GM18951 (cell line): ENCODE measurements around the gene PCP4L1.

Experiments
- POLR2A ChIP-seq: IDR thresholded peaks from 4 replicates; pipeline ENCODE4 v1.6.1; 2011; ENCODE audit warnings: mild to moderate bottlenecking; ENCODE audit not compliant: insufficient read length, insufficient read depth; ENCODE audit errors: extremely low read depth
- in situ Hi-C: fragments of 300-500 bp; cut with MboI; formaldehyde crosslinking; loops from one replicate; pipeline ENCODE4 v1.12.0; 2022; ENCODE audit warnings: low sequenced_read_pairs, mixed read lengths, inconsistent platforms; ENCODE audit not compliant: unreplicated experiment

PCP4L1 gene

GRCh38 chr1:161258439-161259344, at the start of gene PCP4L1:
Gene PCP4L1, plus strand, starts transcription at chr1:161258745. Its CDS starts 230 bp downstream, at chr1:161258975.
- peak; percentile 49 for TF ChIP-seq POLR2A
- in situ Hi-C loops = no loop called here

- in situ Hi-C loops = no loop called here
- no peak for TF ChIP-seq POLR2A
Observed at GRCh38 chr1:161209790-161210409, 48.6 kb upstream of the PCP4L1 start.

DNA sequence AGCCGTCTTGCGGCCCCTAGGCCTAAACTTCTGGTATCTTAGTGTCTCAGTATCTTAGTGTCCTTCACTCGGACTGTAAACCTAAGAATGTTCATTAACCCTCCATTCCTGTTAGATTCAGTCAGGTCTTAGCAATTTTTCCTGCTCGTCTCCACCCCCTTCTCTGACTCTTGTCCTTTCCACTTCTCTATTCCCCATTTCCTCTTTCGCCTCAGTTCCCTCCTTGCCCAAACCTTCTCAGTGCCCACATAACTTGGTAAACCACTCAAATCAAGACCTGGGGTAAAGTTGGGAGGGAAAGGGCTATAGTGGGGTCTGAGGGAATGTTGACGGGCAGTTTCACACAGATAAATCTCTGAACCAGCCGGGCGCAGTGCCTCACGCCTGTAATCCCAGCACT, 44.2 kb upstream of the PCP4L1 start:
- in situ Hi-C loops = no loop called here

DNA sequence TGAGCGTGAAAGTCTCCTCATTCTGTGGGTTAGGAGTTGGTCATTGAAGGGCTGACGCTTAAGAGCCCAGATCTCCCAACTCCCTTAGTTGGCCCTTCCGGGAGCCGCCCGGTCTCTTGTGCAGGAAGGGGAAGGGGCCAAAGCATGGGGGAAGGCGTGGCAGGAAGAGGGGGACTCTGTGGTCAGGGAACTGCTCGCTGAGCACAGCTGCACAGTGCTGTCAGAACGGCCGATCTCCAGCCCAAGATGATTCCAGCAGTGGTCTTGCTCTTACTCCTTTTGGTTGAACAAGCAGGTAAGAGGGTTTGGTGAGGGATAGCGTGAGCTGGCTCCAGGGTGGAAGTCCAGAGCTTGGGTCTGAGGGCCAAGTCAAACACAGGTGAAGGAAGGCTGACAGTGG, 43.5 kb upstream of the PCP4L1 start, which contains the start of gene FCER1G:
FCER1G (plus strand) TSS at position 220 of the 400 bp plus-strand sequence; CDS start at position 247, 27 bp downstream.
- TF ChIP-seq POLR2A = no peak
- in situ Hi-C loops = no loop called here

More for the DNA sequence above, 44.2 kb upstream of the PCP4L1 start:
- TF ChIP-seq POLR2A = no peak

- TF ChIP-seq POLR2A = no peak
- in situ Hi-C loops = no loop called here
Observed at GRCh38 chr1:161216945-161217712, 41.4 kb upstream of the PCP4L1 start.

DNA sequence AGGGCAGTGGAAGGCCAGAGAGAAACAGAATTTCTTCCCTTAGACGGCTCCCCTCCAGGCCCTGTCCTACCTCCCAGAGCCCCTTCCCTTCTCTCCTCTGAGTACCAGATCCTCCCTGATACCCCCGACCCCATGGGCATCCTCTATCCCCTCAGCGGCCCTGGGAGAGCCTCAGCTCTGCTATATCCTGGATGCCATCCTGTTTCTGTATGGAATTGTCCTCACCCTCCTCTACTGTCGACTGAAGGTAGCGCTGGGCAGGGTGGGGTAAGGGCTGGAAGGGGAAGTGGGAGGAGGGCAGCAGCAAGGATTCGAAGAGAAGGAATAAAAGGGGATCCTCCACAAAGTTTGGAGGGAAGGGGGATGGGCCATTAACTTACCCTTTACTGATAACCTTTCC, 40.7 kb upstream of the PCP4L1 start:
- in situ Hi-C loops = no loop called here
- no peak for TF ChIP-seq POLR2A

DNA sequence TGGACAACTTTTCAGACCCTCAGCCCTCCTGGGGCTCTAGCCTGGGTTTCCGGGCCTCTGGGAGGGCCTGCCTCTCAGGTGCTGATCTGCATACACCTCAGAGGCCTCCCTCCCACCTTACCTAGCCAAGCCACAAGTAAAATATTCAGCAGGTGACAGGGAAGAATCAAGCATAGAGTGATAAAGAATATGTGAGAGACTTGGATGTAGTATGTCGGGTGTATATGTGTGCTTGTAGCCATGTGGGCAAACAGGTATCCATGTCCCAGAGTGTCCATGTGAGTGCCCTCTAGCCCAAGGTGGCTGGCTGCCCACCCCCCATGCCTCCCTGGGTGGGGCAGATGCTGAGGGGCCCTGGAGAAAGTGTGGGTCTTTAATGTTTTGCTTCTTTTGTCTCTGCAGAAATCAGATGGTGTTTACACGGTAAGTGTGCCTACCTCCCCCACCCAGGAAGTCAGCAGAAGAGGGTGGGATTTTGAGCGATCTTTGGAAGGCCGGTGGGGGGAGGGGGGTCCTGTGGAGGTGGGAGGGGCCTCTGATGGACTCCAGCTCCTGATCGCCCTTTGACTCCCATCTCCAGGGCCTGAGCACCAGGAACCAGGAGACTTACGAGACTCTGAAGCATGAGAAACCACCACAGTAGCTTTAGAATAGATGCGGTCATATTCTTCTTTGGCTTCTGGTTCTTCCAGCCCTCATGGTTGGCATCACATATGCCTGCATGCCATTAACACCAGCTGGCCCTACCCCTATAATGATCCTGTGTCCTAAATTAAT, 40.1 kb upstream of the PCP4L1 start:
- TF ChIP-seq POLR2A = no peak

GRCh38 chr1:161219078-161219892, 39.3 kb upstream of the PCP4L1 start:
- TF ChIP-seq POLR2A = no peak

More for the DNA sequence above, 40.1 kb upstream of the PCP4L1 start:
- in situ Hi-C loops = no loop called here

GRCh38 chr1:161220002-161220401, 38.5 kb upstream of the PCP4L1 start:
- in situ Hi-C loops = loop anchor here (10.0 kb wide), 1 partner anchor 165 kb away; no protein-coding TSS in a partner anchor
- TF ChIP-seq POLR2A = no peak

More at GRCh38 chr1:161219078-161219892, 39.3 kb upstream of the PCP4L1 start:
- in situ Hi-C loops = no loop called here

DNA sequence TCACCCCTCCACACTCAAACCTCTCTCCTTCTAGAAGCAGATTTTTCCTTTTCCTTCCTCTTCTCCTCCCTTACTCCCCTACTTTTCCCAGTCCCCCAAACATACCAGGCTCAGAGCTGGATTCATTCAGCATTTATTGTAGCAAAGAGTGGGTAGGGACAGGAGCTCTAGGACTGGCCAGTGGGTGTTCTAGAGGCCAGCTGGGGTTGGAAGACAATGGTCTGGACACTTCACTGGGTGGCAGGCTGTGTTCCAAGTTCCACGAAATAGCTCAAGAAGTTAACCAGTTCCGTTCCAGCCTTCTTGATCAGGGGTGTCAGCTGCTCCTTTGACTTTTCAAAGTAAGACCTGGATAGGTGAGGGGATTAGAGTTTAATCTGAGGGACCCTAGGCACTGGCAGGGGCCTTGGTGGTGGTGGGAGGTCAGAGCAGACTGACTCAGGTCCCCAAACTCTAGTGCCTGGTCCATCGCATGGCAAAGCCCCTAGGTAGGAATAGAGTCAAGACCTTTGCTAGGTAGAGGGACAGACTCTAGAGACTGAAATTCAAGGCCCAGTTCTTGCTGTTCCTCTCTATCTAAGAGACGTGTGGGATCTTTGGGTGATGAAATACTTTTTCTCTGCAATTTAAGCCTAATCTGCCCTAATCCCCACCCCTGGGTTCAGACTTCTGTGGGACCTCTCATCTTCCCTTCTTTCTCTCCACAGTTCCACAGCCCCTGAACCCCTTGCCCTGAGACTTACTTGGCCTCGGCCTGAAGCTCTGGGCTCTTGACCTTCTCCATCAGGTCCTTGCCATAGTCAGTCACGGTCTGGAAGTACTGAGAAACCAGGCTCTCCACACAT, 36.1 kb upstream of the PCP4L1 start:
- no peak for TF ChIP-seq POLR2A
- in situ Hi-C loops = loop anchor here (10.0 kb wide), 1 partner anchor 162 kb away; no protein-coding TSS in a partner anchor
